Measurements from ENCODE around the gene DIPK1B.

DIPK1B gene

GRCh38 chr9:136686794-136687711 lies 25.3 kb upstream of the DIPK1B start, which contains the start of gene AGPAT2:
Gene AGPAT2 (minus strand): TSS chr9:136687457. CDS start chr9:136687357, 100 bp downstream.
- TF ChIP-seq CTCF (conservative IDR thresholded peaks at IDR 0.05; ENCODE audit: control insufficient read depth, insufficient read depth, low read depth, low read length) = no peak
- no peak for DNase-seq (ENCODE audit: low read depth)
- peak within 1 kb of the TSS; percentile 64 for H3K4me3 ChIP-seq (ENCODE audit: control insufficient read depth, low read depth, low read length)

- H3K4me3 ChIP-seq (ENCODE audit: control insufficient read depth, low read depth, low read length) = no peak overlapping the region
- DNase-seq (ENCODE audit: low read depth) = no peak
- TF ChIP-seq CTCF (conservative IDR thresholded peaks at IDR 0.05; ENCODE audit: control insufficient read depth, insufficient read depth, low read depth, low read length) = no peak
Measured at GRCh38 chr9:136687721-136688223, 24.6 kb upstream of the DIPK1B start.

- no peak overlapping the region for H3K4me3 ChIP-seq (ENCODE audit: control insufficient read depth, low read depth, low read length)
- no peak for TF ChIP-seq CTCF (conservative IDR thresholded peaks at IDR 0.05; ENCODE audit: control insufficient read depth, insufficient read depth, low read depth, low read length)
- no peak for DNase-seq (ENCODE audit: low read depth)
Measured at GRCh38 chr9:136688274-136689107, 23.9 kb upstream of the DIPK1B start.

GRCh38 chr9:136689108-136689460 lies 23.3 kb upstream of the DIPK1B start:
- TF ChIP-seq CTCF (conservative IDR thresholded peaks at IDR 0.05; ENCODE audit: control insufficient read depth, insufficient read depth, low read depth, low read length) = no peak
- DNase-seq (ENCODE audit: low read depth) = no peak

GRCh38 chr9:136690104-136690805 lies 22.1 kb upstream of the DIPK1B start:
- no peak overlapping the region for H3K4me3 ChIP-seq (ENCODE audit: control insufficient read depth, low read depth, low read length)
- DNase-seq (ENCODE audit: low read depth) = no peak
- no peak for TF ChIP-seq CTCF (conservative IDR thresholded peaks at IDR 0.05; ENCODE audit: control insufficient read depth, insufficient read depth, low read depth, low read length)

More at GRCh38 chr9:136689108-136689460, 23.3 kb upstream of the DIPK1B start:
- H3K4me3 ChIP-seq (ENCODE audit: control insufficient read depth, low read depth, low read length) = no peak overlapping the region

GRCh38 chr9:136690806-136691261 lies 21.5 kb upstream of the DIPK1B start:
- no peak overlapping the region for H3K4me3 ChIP-seq (ENCODE audit: control insufficient read depth, low read depth, low read length)
- DNase-seq (ENCODE audit: low read depth) = no peak
- no peak for TF ChIP-seq CTCF (conservative IDR thresholded peaks at IDR 0.05; ENCODE audit: control insufficient read depth, insufficient read depth, low read depth, low read length)

All from fibroblast of mammary gland (primary cell).